Thymus (tissue), 11 donors: ENCODE data around the gene WEE1. TPM values are rescaled to one million over a fixed set of nuclear protein-coding genes. Genes with fewer than 3 reads are reported as not detected.

ENCODE experiments used
- DNase-seq, 9 donors: peaks; one replicate each; pipeline ENCODE4 v3.0.0-alpha.2; 2013; ENCODE audit warnings: low spot score in 9 of 9, low read depth in 6 of 9, missing footprints in 1 of 9
- H3K27ac ChIP-seq, 2 donors: one replicate each; pipeline ENCODE4 v1.5.1; 2013; ENCODE audit warnings: control low read depth in 1 of 2, low read depth in 1 of 2, low read length in 1 of 2, mild to moderate bottlenecking in 1 of 2, moderate library complexity in 1 of 2
- H3K27me3 ChIP-seq, 2 donors: one replicate each; pipeline ENCODE4 v1.5.1; 2013; ENCODE audit warnings: low read length in 1 of 2; ENCODE audit not compliant: control insufficient read depth in 2 of 2, insufficient read depth in 1 of 2
- H3K36me3 ChIP-seq, 2 donors: one replicate each; pipeline ENCODE4 v1.5.1; 2013; ENCODE audit warnings: low read length in 1 of 2, mild to moderate bottlenecking in 1 of 2, moderate library complexity in 1 of 2; ENCODE audit not compliant: control insufficient read depth in 2 of 2, insufficient read depth in 2 of 2
- H3K4me1 ChIP-seq, 2 donors: one replicate each; pipeline ENCODE4 v1.5.1; 2013; ENCODE audit warnings: low read length in 2 of 2; ENCODE audit not compliant: control insufficient read depth in 2 of 2, insufficient read depth in 2 of 2
- H3K4me3 ChIP-seq, 2 donors: one replicate each; pipeline ENCODE4 v1.5.1; 2013; ENCODE audit warnings: low read length in 2 of 2, control low read depth in 1 of 2, mild to moderate bottlenecking in 1 of 2
- H3K9me3 ChIP-seq, 2 donors: one replicate each; pipeline ENCODE4 v1.5.1; 2013; ENCODE audit warnings: low read length in 1 of 2, mild to moderate bottlenecking in 1 of 2; ENCODE audit not compliant: control insufficient read depth in 2 of 2, insufficient read depth in 1 of 2
- WGBS: extraction: QIAGEN DNeasy Blood & Tissue Kit; methylation state at CpG from one replicate; pipeline ENCODE4 v1.1.7; 2013; 5-methylcytosine and 5-hydroxymethylcytosine counted together
- polyA plus RNA-seq: library from polyadenylated mRNA; stranded (reverse); fragments of 200-250 nt; gene quantifications from one replicate; pipeline ENCODE4 v1.2.3, GENCODE V29; 2013
- total RNA-seq: library from RNA; stranded (reverse); fragments of 120-200 nt; gene quantifications from one replicate; pipeline ENCODE4 v1.2.4, GENCODE V29; 2013
- donor health status: healthy.

The WEE1 gene
- total and polyA plus RNA-seq, 2 donors = 10.9 to 35.5 TPM

GRCh38 chr11:9576701-9577381 is 3.4 kb downstream of the WEE1 start:
- H3K27me3 ChIP-seq = peaks cover 0 to 4% of the 10 kb centered on the region in 2 donors
- no peak for DNase-seq
- H3K36me3 ChIP-seq = peaks cover 0 to 45% of the 10 kb centered on the region in 2 donors
- H3K9me3 ChIP-seq = no peaks in the 10 kb centered on the region
- 90% methylated on average over 4 of the region's 4 CpGs for WGBS
- H3K27ac ChIP-seq = peak overlapping the region in 1 of 2 donors; percentile 5
- peak overlapping the region in 1 of 2 donors; percentile 13 for H3K4me3 ChIP-seq
- H3K4me1 ChIP-seq = peaks cover 10 to 12% of the 10 kb centered on the region in 2 donors

GRCh38 chr11:9577556-9577955 is 4.1 kb downstream of the WEE1 start:
- Histone ChIP-seq H3K4me1 (peaks cover 10% of the 10 kb centered on the region in 2 donors), H3K27me3 (peaks cover 0 to 4% of the 10 kb centered on the region in 2 donors), H3K9me3 (no peaks in the 10 kb centered on the region), H3K4me3 (no peak overlapping the region), H3K27ac (peak overlapping the region in 1 of 2 donors; percentile 10), H3K36me3 (peaks cover 0 to 51% of the 10 kb centered on the region in 2 donors)
- WGBS = 91% methylated on average over 7 of the region's 7 CpGs
- DNase-seq = no peak

- Histone ChIP-seq H3K27ac (no peak overlapping the region), H3K27me3 (no peaks in the 10 kb centered on the region), H3K4me3 (no peak overlapping the region), H3K4me1 (peaks cover 3 to 7% of the 10 kb centered on the region in 2 donors), H3K36me3 (peaks cover 6 to 77% of the 10 kb centered on the region in 2 donors), H3K9me3 (no peaks in the 10 kb centered on the region)
- 98% methylated on average over 4 of the region's 4 CpGs for WGBS
- DNase-seq = no peak
Measured at GRCh38 chr11:9580894-9581293, 7.4 kb downstream of the WEE1 start.

- 97% methylated on average over 6 of the region's 6 CpGs for WGBS
- no peak overlapping the region for H3K4me3 ChIP-seq
- no peaks in the 10 kb centered on the region for H3K9me3 ChIP-seq
Measured at GRCh38 chr11:9581556-9582161, 8.2 kb downstream of the WEE1 start.

DNA sequence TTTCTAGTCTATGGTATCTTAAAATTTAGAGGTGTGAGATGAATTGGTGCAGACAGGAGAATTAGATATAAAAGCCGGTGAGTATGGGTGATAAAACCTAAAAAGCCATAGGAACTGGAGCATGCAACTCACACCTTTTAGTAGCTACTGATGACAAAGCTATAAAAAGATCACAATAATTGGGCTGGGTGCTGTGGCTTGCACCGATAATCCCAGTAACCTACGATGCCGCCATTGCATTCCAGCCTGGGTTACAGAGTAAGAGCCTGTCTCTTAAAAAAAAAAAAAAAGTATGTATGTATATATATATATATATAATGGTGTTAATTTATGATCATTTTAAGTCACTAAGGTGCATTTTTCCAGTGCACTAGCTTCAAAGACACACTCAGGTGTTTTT is 17.2 kb downstream of the WEE1 start:
- H3K4me1 ChIP-seq = no peaks in the 10 kb centered on the region
- WGBS = 98% methylated on average over 4 of the region's 4 CpGs
- DNase-seq = no peak
- no peaks in the 10 kb centered on the region for H3K27me3 ChIP-seq
- H3K9me3 ChIP-seq = no peaks in the 10 kb centered on the region
- no peak overlapping the region for H3K4me3 ChIP-seq
- H3K36me3 ChIP-seq = peaks cover 15 to 40% of the 10 kb centered on the region in 2 donors
- no peak overlapping the region for H3K27ac ChIP-seq

More at GRCh38 chr11:9581556-9582161, 8.2 kb downstream of the WEE1 start:
- H3K4me1 ChIP-seq = peaks cover 3 to 5% of the 10 kb centered on the region in 2 donors
- H3K27me3 ChIP-seq = no peaks in the 10 kb centered on the region
- H3K36me3 ChIP-seq = peaks cover 9 to 78% of the 10 kb centered on the region in 2 donors
- no peak for DNase-seq
- H3K27ac ChIP-seq = no peak overlapping the region

- Histone ChIP-seq H3K36me3 (peaks cover 0 to 10% of the 10 kb centered on the region in 2 donors), H3K27me3 (no peaks in the 10 kb centered on the region), H3K4me3 (no peak overlapping the region), H3K27ac (no peak overlapping the region), H3K4me1 (no peaks in the 10 kb centered on the region), H3K9me3 (no peaks in the 10 kb centered on the region)
- WGBS = 97% methylated on average over 11 of the region's 11 CpGs
- no peak for DNase-seq
Measured at GRCh38 chr11:9594267-9595046, 21.0 kb downstream of the WEE1 start.

DNA sequence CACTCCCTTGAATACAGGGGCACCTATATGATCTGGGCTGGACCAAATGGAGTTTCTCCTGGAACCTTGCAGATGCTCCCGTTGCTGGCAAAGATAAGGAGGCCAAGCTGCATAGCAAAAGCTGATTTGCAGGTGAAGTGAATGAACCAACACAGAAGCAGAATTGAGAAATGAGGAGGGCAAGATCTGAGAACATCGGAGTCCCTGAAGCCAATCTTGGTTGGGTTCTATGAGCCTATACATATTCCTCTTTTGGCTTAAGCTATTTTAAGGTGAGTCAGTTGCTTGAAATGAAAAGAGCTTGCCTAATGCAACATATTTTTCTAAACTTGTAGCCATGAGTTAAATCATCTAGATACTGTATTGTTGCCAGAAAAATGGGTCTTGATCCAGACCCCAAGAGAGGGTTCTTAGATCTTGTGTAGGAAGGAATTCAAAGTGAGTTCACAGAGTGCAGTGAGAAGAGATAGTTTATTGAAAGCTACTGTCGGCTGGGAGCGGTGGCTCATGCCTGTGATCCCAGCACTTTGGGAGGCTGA is 23.5 kb downstream of the WEE1 start:
- DNase-seq = no peak
- Histone ChIP-seq H3K4me3 (no peak overlapping the region), H3K36me3 (no peaks in the 10 kb centered on the region), H3K9me3 (peaks cover 0 to 1% of the 10 kb centered on the region in 2 donors), H3K27me3 (no peaks in the 10 kb centered on the region), H3K4me1 (peaks cover 5 to 13% of the 10 kb centered on the region in 2 donors), H3K27ac (no peak overlapping the region)
- 98% methylated on average over 4 of the region's 4 CpGs for WGBS

- H3K27me3 ChIP-seq = no peaks in the 10 kb centered on the region
- no peak overlapping the region for H3K4me3 ChIP-seq
- WGBS = over 99% methylated on average over 2 of the region's 2 CpGs
- H3K9me3 ChIP-seq = peaks cover 0 to 1% of the 10 kb centered on the region in 2 donors
- no peak overlapping the region for H3K27ac ChIP-seq
- peaks cover 5 to 18% of the 10 kb centered on the region in 2 donors for H3K4me1 ChIP-seq
- DNase-seq = no peak
- no peaks in the 10 kb centered on the region for H3K36me3 ChIP-seq
Measured at GRCh38 chr11:9600166-9600565, 26.7 kb downstream of the WEE1 start.
